HEK293 (cell line): ENCODE results near the gene ADK.

ENCODE experiments used
- CTCF ChIA-PET: fragments of 350-600 bp; formaldehyde crosslinking; extraction: SDS; loops from one replicate; lab custom pipeline; 2021; ENCODE audit warnings: antibody characterized with exemption; lab: Yijun Ruan, JAX
- POLR2A ChIA-PET: fragments of 300-600 bp; formaldehyde crosslinking; extraction: SDS; loops from one replicate; lab custom pipeline; 2020; ENCODE audit warnings: antibody characterized with exemption, inconsistent platforms; lab: Yijun Ruan, JAX
- H3K27ac ChIP-seq: fragments of 200-500 bp; sonication (Bioruptor generic); 2 replicates; pipeline ENCODE4 v1.5.1; 2014; ENCODE audit warnings: low read depth, low read length, control low read depth, inconsistent platforms; ENCODE audit errors: extremely low read depth
- H3K36me3 ChIP-seq, 2 experiments: fragments of 200-500 bp in 1 of 2; sonication (Bioruptor generic) in 1 of 2; 1 replicate in 1 of 2; 2 replicates in 1 of 2; pipeline ENCODE4 v1.5.1; 2014 to 2017; ENCODE audit warnings: inconsistent platforms in 2 of 2, low read length in 2 of 2; ENCODE audit not compliant: control insufficient read depth in 2 of 2, insufficient read depth in 1 of 2
- H3K4me1 ChIP-seq: fragments of 200-500 bp; sonication (Bioruptor generic); 2 replicates; pipeline ENCODE4 v1.5.1; 2014; ENCODE audit warnings: mild to moderate bottlenecking, low read length, inconsistent platforms; ENCODE audit not compliant: control insufficient read depth, insufficient read depth
- H3K4me3 ChIP-seq: 2 replicates; pipeline ENCODE4 v1.5.1; 2011; ENCODE audit warnings: low read depth, mild to moderate bottlenecking, control low read depth, low read length, moderate library complexity
- H3K9me3 ChIP-seq: fragments of 200-500 bp; sonication (Bioruptor generic); 2 replicates; pipeline ENCODE4 v1.5.1; 2014; ENCODE audit warnings: low read depth, low read length, inconsistent platforms; ENCODE audit not compliant: control insufficient read depth, insufficient read depth
- BCL11B ChIP-seq: fragments of 450-650 bp; formaldehyde crosslinking; IDR thresholded peaks from 2 replicates; pipeline ENCODE4 v1.5.1; 2016; ENCODE audit warnings: low read depth, missing biosample characterization, missing genetic modification characterization
- GLIS2 ChIP-seq: fragments of 450-650 bp; formaldehyde crosslinking; IDR thresholded peaks from 2 replicates; pipeline ENCODE4 v1.5.1; 2016; ENCODE audit warnings: missing biosample characterization, missing genetic modification characterization
- HOXC10 ChIP-seq: sonication (generic); formaldehyde crosslinking; IDR thresholded peaks from 2 replicates; pipeline ENCODE4 v1.8.1; 2023; ENCODE audit warnings: mild to moderate bottlenecking, missing genetic modification reagents
- ZBTB26 ChIP-seq: fragments of 450-650 bp; formaldehyde crosslinking; optimal IDR thresholded peaks from 2 replicates; pipeline ENCODE3; 2016; ENCODE audit warnings: missing biosample characterization, mild to moderate bottlenecking, missing genetic modification characterization
- ZNF140 ChIP-seq: fragments of 450-650 bp; formaldehyde crosslinking; IDR thresholded peaks from 2 replicates; pipeline ENCODE4 v1.5.1; 2016; ENCODE audit warnings: missing biosample characterization, missing genetic modification characterization
- ZNF148 ChIP-seq: fragments of 450-650 bp; formaldehyde crosslinking; IDR thresholded peaks from 2 replicates; pipeline ENCODE4 v1.5.0; 2017; ENCODE audit warnings: missing biosample characterization, missing genetic modification characterization, borderline replicate concordance
- ZNF2 ChIP-seq: fragments of 450-650 bp; formaldehyde crosslinking; IDR thresholded peaks from 2 replicates; pipeline ENCODE4 v1.5.1; 2016; ENCODE audit warnings: missing biosample characterization, missing genetic modification characterization
- ZNF24 ChIP-seq: fragments of 450-650 bp; formaldehyde crosslinking; IDR thresholded peaks from 2 replicates; pipeline ENCODE4 v1.5.1; 2016; ENCODE audit warnings: missing biosample characterization, missing genetic modification characterization
- ZNF248 ChIP-seq: fragments of 450-650 bp; formaldehyde crosslinking; IDR thresholded peaks from 2 replicates; pipeline ENCODE4 v1.5.1; 2017; ENCODE audit warnings: missing biosample characterization, missing genetic modification characterization
- ZNF274 ChIP-seq, 2 experiments: fragments of 200-500 bp in 1 of 2; fragments of 450-650 bp in 1 of 2; sonication (Bioruptor generic) in 1 of 2; formaldehyde crosslinking in 1 of 2; IDR thresholded peaks; 2 replicates each; pipeline versions ENCODE4 v1.5.1 to v1.6.1; 2014 to 2016; ENCODE audit warnings: borderline replicate concordance in 1 of 2, inconsistent platforms in 1 of 2, low read length in 1 of 2, missing biosample characterization in 1 of 2, missing genetic modification characterization in 1 of 2
- ZNF362 ChIP-seq: fragments of 450-650 bp; formaldehyde crosslinking; IDR thresholded peaks from 2 replicates; pipeline ENCODE4 v1.5.1; 2016; ENCODE audit warnings: missing biosample characterization, missing genetic modification characterization
- ZNF529 ChIP-seq: fragments of 450-650 bp; formaldehyde crosslinking; IDR thresholded peaks from 2 replicates; pipeline ENCODE4 v1.5.1; 2017; ENCODE audit warnings: missing genetic modification characterization, missing biosample characterization; ENCODE audit not compliant: insufficient replicate concordance
- ZNF561 ChIP-seq: fragments of 450-650 bp; IDR thresholded peaks from 2 replicates; pipeline ENCODE4 v1.5.1; 2018; ENCODE audit warnings: missing biosample characterization, missing genetic modification characterization, borderline replicate concordance
- ZSCAN16 ChIP-seq: fragments of 450-650 bp; formaldehyde crosslinking; IDR thresholded peaks from 2 replicates; pipeline ENCODE4 v1.5.1; 2016; ENCODE audit warnings: missing biosample characterization, missing genetic modification characterization
- ZXDB ChIP-seq: fragments of 450-650 bp; formaldehyde crosslinking; IDR thresholded peaks from 2 replicates; pipeline ENCODE4 v1.5.1; 2016; ENCODE audit warnings: missing biosample characterization, missing genetic modification characterization

The ADK gene

GRCh38 chr10:74373059-74373458 is 222.0 kb downstream of the ADK start (continued):
- TF ChIP-seq ZNF248 (tag by site-specific recombination) (no peak), GLIS2 (tag by site-specific recombination) (no peak), ZBTB26 (tag by site-specific recombination) (no peak), ZNF274 (IDR thresholded peaks at IDR 0.05; ENCODE audit: low read length) (no peak), ZNF274 (tag by site-specific recombination; IDR thresholded peaks at IDR 0.05; ENCODE audit: borderline replicate concordance) (no peak), ZNF362 (tag by site-specific recombination) (no peak), ZNF140 (tag by site-specific recombination) (no peak), ZNF529 (tag by site-specific recombination) (no peak)

- H3K9me3 ChIP-seq: no peaks in the 10 kb centered on the region
- no peak for TF ChIP-seq ZXDB
- TF ChIP-seq ZSCAN16 (tag by site-specific recombination): peak; percentile 71; the same call in 1 of the 2 replicates
- ChIA-PET CTCF (no interaction called here), POLR2A (no interaction called here)
- no peaks in the 10 kb centered on the region for H3K4me1 ChIP-seq
- no peak overlapping the region for H3K27ac ChIP-seq
- H3K4me3 ChIP-seq: no peak overlapping the region
- no peaks in the 10 kb centered on the region for H3K36me3 ChIP-seq
These were observed 226.5 kb downstream of the ADK start for GRCh38 chr10:74377476-74377875.

GRCh38 chr10:74379474-74379873 is 228.5 kb downstream of the ADK start:
- TF ChIP-seq ZNF148 (tag by site-specific recombination) (no peak), ZNF2 (no peak), ZNF24 (no peak), BCL11B (tag by site-specific recombination) (no peak), HOXC10 (CRISPR knock-in tag) (no peak), ZNF561 (no peak), ZNF362 (tag by site-specific recombination) (no peak)
- ChIA-PET POLR2A (no interaction called here), CTCF (no interaction called here)
- no peaks in the 10 kb centered on the region for H3K4me1 ChIP-seq
- H3K9me3 ChIP-seq: no peaks in the 10 kb centered on the region
- no peak overlapping the region for H3K4me3 ChIP-seq
- no peaks in the 10 kb centered on the region for H3K36me3 ChIP-seq
- H3K27ac ChIP-seq: no peak overlapping the region
